ENCODE measurements around the gene KLHL11.
"Not testable (repeated sequence)": the region's sequence is repeated elsewhere in the genome, so short reads cannot be mapped to it uniquely, and the experiment has no call there.

The KLHL11 gene

DNA sequence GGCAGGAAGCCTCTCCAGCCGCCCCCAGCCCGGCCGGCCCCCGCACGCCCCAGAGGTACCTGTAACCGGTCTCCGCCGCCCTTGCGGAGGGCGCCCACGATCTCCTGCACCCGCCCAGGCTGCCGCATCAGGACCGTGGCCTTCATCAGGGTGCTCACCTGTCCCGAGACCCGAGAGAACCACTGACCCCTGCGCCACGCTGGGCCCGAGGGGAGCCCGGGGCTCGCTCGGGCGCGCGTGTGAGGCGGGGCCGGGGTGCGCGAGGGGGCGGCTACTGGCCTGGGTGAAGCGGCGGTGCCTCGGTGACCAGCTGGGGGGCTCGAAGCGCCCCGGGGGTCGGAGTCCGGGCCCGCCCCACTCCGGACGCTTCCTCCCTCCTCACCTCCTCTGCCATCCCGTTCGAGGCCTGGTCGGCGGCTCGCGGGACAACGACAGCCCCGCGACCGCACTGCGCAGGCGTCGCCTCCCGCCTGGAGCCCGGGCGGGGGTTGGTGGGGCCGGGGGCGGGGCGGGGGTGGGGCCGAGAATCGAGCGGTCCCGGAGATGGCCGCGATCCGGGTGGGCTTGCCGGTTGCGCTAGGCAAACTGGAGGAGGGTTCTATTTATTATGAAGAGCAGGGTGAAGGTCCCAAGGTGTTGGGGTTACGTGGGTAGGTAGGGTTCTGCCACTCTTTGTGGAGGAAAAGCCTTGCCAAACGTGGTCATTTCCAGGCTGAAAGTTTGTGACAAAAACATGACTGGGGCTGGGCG, 29.2 kb downstream of the KLHL11 start, which contains the start of gene NT5C3B:
Gene NT5C3B, minus strand, starts transcription at position 433 of the 750 bp plus-strand sequence. Its CDS starts 39 bp downstream, at position 394.
- peak in 3 of 5 experiments; percentile 19 to 73 (median 48) for DNase-seq

DNA sequence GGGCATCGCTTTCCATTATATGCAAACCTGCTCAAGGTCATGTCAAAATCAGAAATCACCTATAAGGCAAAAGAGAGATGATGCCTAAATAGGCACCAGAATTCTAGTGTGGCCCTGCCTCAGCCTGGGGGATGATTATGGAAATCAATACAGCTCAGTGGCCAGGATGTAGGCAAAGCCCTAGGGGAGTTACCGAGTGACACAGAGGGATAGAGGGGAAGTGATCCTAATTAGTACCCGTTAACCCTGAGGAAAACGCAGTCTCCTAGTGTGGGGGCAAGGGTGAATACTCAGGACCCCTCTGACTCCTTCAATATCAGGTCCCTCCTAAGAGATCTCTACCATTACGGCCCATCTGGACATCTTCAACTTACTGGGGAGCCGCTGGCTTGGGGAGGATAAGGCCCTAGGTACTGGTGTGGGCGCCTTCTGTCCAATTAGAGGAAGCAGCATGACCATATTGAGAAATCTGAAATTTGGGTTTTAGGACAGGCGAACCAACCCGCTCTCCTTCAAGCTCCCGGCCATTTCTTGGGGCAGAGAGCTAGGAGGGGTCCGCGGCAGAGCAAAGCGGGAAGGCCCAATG, 29.9 kb downstream of the KLHL11 start:
- no peak for DNase-seq

DNA sequence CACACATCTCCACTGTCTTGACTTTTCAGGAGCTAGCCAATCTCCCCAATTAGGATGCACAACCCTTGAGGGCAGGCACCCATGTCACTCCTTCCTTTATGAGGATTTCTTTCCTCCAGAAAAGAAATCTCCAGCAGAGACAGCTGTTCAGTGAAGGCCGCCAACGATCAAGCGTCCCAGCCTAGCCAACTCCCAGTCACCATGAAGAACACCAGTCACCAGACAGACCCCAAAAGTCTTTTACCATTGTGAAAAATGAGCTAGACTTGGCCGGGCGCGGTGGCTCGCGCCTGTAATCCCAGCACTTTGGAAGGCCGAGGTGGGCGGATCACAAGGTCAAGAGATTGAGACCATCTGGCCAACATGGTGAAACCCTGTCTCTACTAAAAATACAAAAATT, 35.3 kb downstream of the KLHL11 start:
- not testable (repeated sequence) for DNase-seq

DNA sequence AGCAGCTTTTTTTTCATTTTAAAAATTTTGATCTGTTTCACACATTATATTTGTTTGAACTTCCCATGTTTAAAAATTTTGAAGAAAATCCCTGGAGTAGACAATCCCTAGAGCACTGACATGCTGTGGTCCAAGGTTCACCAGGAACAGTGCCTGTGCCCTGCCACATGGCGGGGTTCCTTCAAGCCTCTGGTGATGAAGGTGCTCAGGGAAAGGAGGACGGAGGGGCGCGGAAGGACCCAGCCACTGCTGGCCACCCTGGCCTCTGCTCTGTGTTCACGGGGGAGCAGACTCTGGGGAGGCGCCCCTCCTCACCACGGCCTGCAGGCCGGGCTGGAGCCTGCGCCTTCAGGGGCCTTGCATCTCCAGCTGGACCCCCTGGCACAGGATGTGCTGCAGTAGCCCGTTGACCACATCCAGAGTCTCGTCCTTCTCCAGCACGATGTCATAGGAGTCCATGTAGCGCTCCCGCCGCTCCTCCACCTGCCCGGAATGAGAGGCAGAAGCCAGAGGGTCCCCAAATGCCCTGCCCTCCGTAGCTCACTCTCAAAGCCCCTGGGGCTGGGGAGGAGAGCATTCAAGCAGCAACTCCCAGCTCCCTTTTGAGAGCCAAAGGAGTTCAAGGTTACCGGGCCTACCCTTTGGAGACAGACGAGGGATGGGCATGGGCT, 39.9 kb downstream of the KLHL11 start:
- no peak for DNase-seq

DNA sequence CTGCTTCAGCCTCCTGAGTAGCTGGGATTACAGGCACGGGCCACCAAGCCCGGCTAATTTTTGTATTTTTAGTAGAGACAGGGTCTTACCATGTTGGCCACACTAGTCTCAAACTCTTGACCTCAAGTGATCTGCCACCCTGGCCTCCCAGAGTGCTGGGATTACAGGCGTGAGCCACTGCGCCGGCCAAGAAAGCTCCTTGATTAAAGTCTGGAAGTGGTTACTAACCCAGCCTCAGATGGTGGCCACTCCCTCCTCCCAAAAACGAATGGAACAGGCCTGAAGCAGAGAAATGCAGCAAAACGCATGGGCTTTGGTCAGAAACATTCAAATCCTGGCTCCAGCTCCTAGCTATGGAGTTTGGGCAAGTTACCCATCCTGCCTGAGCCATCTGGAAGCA, 41.1 kb downstream of the KLHL11 start:
- no peak for DNase-seq

DNA sequence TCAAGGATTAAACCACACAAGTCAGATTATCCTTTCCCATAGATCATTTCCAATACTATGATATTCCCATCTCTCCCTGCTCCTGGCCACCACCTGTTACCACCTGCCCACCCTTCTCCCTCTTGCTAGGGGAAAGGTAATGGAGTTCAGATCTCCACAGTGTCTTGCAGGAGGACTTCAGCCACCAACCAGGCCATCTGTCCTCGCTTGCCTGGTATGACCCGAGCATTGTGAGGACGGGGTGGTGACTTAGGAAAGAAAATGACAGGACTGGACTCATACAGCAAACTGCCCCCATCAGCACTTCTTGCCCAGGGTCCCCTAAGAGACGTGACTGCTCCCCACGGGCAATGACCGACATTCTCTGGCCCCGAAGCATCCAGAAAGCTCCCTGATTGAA, 41.6 kb downstream of the KLHL11 start:
- DNase-seq = no peak

DNA sequence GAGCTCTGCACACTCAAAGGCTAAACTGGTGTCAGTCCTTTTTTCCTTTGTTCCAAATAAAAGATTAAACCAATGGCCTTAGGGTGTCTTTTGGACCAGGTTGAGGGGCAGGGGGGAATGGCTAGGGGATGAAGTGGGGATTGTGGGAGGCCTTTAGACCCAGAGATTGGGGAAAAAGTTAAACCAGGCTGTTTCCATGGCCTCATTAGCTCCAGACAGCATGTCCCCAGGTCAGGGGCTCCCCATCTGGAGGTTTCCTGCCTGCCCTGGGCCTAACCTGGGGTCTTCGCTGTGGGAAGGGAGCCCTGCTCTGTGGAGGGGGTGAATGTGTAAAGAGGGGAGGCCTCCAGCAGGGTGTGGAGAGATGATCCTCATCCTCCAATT, 42.1 kb downstream of the KLHL11 start:
- DNase-seq = no peak

DNA sequence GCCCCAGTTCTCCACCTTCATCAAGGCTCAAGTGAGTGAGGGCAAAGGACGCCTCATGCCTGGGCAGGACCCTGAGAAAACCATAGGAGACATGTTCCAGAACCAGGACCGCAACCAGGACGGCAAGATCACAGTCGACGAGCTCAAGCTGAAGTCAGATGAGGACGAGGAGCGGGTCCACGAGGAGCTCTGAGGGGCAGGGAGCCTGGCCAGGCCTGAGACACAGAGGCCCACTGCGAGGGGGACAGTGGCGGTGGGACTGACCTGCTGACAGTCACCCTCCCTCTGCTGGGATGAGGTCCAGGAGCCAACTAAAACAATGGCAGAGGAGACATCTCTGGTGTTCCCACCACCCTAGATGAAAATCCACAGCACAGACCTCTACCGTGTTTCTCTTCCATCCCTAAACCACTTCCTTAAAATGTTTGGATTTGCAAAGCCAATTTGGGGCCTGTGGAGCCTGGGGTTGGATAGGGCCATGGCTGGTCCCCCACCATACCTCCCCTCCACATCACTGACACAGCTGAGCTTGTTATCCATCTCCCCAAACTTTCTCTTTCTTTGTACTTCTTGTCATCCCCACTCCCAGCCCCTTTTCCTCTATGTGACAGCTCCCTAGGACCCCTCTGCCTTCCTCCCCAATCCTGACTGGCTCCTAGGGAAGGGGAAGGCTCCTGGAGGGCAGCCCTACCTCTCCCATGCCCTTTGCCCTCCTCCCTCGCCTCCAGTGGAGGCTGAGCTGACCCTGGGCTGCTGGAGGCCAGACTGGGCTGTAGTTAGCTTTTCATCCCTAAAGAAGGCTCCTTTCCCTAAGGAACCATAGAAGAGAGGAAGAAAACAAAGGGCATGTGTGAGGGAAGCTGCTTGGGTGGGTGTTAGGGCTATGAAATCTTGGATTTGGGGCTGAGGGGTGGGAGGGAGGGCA, 42.7 kb downstream of the KLHL11 start:
- no peak for DNase-seq

DNA sequence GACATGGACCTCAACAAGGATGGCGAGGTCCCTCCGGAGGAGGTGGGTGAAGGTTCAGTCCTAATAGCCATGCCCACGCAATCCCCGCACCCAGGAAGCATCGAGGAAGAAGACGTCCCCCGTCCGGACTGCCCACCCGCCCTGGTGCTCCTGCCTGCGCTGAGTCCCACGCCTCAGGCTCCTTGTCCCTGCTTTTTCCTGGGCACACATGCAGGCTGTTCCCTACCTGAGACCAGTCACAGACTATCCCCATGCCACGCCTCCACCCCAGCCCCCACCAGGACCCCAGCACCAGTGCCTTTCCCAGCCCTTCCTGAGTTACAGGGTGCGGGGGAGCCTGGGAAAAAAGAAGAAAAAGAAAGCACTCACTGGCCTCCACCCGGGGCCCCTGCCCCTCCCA, 43.4 kb downstream of the KLHL11 start:
- no peak for DNase-seq

DNA sequence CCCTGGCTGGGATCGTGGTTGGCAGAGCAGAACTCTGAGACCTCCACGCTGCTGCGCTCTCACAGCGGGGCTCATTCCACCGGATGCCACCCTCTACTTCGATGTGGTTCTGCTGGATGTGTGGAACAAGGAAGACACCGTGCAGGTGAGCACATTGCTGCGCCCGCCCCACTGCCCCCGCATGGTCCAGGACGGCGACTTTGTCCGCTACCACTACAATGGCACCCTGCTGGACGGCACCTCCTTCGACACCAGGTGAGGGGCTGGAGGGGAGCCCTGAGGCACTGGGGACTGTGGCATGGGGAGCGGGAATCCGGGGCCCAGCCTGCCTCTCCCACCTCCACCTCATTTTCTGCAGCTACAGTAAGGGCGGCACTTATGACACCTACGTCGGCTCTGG, 47.2 kb downstream of the KLHL11 start:
- no peak for DNase-seq

DNA sequence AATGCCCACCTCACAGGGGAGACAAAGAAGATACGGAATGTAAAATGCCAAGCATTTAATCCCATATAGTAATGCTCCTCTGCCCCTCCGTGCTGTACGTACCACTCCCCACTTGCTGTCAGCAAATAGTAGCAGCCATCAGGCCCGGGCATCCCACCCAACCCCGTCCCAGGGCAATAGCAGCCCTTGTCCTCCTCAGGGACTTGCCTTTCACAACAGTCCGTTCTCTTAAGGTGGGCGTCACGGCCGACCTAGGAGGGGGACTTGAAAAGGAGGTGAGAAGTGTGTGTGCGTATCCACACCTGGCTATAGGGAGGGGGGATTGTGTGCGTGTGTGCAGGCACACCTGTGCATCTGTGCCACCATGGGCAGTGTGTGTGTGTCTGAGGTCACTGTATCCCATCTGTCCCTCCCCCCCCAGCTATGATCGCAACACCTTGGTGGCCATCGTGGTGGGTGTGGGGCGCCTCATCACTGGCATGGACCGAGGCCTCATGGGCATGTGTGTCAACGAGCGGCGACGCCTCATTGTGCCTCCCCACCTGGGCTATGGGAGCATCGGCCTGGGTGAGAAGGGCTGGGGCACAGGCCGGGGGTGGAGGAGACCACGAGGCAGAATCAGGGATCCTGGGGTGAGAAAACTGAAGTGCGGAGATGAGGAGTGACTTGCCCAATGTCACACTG, 48.4 kb downstream of the KLHL11 start:
- DNase-seq = no peak

DNA sequence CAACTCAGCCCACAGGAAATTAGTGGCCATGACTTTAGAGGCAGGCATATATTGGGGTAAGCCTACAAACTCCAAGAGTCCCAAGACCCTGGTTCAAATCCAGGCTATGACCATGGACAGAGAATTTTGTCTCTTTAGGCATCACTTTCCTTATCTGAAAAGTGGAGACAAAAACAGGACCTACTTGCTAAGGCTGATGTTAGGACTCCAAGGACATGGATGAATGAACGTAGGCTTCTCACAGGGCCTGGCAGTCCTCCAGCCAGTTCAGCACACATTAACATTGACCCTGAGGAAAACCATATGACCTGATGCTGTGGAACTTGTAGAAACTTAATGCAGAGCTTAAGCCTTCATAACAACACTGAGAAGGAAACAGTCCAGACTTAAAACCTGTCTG, 51.0 kb downstream of the KLHL11 start:
- DNase-seq = no peak

DNA sequence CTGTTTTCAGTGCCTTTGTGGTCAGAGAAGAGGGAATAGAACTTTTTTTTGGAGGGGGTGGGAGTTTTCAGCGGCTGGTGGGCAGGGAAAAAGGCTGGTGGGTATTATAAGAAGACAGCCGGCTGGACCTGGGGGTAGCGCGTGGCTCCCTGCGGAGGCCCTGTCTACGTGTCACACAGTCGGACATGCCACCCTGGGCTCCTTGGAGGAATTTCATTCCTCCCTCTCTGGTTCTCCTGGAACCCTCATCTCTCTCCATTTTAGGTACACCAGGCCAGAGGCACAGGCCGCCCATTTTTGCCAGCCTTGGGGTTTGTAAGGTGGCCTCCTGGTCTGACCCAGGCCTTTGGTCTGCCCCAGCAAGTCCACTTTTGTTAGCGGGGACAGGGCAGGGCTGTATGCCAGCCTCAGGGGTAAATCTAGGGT, 51.5 kb downstream of the KLHL11 start:
- DNase-seq = no peak

DNA sequence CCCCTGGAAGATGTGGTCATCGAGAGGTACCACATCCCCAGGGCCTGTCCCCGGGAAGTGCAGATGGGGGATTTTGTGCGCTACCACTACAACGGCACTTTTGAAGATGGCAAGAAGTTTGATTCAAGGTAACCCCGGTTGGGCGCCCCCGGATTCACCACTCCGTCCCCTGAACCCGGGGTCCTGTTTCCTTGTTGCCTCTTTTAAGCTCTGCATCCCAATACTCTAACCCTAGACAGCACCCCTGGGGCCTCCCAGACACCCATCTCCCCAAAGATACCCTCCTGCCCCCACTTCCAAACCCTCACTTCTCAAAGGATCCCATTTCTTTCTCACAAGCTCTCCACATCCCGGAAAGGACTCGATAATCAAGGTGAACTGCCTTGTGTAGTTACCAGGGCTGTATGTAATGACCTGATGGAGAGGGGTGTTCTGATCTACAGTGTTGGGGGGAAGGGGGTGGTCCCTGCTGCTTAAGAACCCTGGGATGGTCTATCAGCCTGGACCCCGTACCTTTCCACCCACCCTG, 52.0 kb downstream of the KLHL11 start:
- no peak for DNase-seq

DNA sequence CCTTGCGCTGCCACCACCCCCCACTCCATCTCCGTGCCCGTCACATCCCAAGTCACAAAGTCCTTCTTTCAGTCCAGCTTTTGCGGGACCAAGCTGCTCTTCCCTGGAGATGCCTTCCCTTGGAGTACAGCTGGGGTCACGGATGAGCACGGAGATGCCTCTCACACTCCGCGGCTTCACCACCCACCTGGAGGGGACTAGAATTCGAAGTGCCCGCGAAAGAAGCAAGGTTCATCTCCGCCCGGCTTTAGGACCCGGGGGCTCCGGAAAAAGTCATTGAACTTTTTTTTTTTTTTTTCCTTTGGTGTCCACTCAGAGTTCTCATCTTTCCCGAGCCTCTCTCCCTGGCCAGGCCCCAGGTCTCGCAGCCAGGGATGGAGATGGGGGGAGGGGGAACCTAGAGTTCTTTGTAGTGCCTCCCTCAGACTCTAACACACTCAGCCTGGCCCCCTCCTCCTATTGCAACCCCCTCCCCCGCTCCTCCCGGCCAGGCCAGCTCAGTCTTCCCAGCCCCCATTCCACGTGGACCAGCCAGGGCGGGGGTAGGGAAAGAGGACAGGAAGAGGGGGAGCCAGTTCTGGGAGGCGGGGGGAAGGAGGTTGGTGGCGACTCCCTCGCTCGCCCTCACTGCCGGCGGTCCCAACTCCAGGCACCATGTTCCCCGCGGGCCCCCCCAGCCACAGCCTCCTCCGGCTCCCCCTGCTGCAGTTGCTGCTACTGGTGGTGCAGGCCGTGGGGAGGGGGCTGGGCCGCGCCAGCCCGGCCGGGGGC, 52.7 kb downstream of the KLHL11 start, which contains the start of gene FKBP10:
Gene FKBP10, plus strand, starts transcription at position 624 of the 771 bp plus-strand sequence. Its CDS starts 31 bp downstream, at position 655.
- DNase-seq = peak in 3 of 5 experiments; percentile 7 to 43 (median 34)

DNA sequence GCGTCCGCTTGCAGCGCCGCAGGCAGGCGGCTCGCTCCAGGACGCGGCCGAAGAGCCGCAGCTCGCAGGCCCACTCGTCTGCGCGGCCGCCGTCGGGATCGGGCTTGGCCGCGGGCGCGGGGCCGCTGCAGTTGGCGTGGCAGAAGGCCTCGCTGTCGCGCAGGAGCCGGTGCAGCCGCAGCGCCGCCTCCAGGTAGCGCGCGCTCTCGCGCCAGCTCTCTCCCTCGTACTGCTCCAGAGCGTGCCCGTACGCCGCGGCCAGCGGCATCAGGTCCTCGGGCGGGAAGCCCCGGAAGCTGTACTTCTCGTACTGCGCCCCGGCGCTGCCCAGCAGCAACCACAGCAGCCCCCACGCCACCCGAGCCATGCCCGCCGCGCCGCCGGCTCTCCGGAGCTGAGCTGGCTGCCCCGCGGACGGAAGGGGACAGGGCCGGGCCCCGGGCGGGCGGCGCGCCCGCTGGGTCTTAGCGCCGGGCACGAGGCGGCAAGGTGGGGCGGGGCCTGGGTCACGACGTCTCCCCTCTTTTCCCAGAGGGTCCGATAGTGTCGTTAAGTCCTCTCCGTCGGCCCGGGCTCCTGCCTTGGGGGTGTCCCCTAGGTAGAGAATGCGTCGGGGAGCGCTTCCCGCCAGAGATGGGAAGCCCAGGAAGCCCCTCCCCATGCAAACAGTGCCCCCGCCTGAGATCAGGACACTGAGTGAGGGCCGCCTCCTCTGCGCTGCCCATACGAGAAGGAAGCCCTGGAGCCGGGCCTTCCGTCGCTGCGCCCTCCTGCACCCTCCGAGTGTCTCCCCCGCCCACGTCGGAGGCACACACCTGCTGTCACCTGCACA, 53.5 kb downstream of the KLHL11 start, which contains the start of gene P3H4:
Gene P3H4, minus strand, starts transcription at position 401 of the 832 bp plus-strand sequence. Its CDS starts 34 bp downstream, at position 367.
- peak; percentile 46 to 81 (median 62) for DNase-seq

DNA sequence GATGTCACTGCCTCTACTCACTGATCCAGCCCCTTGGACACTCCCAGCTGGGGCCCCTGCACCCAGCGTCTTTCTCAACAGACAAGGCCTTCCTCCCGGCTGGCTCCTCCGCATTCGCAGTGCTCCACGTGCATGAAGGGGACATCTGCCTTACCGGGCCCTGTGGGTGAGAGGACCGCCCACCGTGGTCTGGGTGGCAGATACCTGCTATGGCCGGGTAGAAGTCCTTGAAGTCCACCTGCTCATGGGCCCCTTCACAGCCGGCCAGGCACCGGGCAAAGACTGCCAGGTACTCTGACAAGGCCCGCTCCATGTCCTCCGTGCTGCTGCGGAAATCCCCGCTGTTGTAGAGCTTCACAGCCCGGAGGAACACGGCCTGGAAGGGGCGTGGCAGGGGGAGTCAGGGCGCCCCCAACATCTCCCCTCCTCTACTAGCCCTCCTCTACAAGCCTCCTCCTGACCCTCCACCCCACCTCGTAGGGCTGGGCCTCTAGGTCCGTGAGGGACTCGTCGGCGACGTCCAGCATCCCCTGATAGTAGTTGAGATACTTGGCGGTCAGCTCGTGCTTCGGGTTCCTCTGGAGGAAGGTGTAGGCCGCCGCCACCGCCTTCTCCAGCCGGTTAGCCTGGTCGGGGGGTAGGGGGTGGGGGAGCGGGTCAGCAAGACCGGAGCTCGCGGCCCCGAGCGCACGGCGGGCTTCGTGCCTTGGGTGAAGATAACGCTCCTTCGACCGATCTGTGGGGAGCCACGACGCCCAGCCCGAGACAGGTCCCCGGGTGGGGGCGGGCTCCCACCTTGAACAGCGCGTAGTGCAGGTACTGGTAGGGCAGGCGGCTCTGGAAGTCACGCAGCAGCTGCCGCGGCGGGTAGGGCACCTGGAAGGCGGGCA, 54.3 kb downstream of the KLHL11 start:
- peak in 1 of 5 experiments; percentile 16 for DNase-seq

DNA sequence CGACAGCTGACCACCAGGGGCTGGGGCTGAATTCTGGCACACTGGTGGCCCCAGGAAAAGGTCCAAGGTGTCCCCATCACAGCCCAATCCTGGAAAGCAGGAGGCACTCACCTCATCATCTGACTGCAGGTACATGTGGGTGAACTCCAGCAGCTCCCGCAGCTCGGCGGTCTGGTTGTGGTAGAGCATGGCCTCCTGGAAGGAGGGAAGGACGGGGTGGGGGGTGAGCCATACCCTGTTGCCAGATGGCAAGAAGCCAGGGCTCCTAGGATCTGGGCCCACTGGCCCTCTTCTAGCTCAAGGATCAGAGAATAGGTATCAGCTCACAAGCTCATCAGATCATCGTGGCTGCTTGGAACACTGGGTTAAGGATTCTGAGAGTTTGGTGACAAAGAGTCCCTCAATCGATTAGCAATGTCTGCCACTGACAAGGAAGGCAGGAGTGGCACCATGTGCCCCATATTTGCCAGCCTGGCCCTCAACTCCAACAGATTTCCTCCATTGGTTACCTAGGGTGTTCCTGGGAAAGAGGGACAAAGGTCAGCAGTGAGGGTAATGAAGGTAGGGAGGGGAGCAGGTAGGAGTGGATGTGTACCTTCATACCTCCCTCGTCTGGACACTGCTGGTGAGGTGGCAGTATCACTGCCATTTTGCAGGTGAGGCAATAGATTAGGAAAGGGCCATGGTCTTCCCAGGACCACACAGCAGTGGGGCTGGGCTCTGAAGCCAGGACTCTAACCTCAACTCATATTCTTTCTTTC, 58.4 kb downstream of the KLHL11 start:
- DNase-seq = no peak

Data from T-helper 2 cell (primary cell).